Measurements from ENCODE around the gene CLBA1. TPM values are rescaled to one million over a fixed set of nuclear protein-coding genes. Genes with fewer than 3 reads are reported as not detected.

Gene CLBA1
- total RNA-seq, 6 experiments from 2014 or later: 1.5 to 3.3 (median 2.5) TPM

DNA sequence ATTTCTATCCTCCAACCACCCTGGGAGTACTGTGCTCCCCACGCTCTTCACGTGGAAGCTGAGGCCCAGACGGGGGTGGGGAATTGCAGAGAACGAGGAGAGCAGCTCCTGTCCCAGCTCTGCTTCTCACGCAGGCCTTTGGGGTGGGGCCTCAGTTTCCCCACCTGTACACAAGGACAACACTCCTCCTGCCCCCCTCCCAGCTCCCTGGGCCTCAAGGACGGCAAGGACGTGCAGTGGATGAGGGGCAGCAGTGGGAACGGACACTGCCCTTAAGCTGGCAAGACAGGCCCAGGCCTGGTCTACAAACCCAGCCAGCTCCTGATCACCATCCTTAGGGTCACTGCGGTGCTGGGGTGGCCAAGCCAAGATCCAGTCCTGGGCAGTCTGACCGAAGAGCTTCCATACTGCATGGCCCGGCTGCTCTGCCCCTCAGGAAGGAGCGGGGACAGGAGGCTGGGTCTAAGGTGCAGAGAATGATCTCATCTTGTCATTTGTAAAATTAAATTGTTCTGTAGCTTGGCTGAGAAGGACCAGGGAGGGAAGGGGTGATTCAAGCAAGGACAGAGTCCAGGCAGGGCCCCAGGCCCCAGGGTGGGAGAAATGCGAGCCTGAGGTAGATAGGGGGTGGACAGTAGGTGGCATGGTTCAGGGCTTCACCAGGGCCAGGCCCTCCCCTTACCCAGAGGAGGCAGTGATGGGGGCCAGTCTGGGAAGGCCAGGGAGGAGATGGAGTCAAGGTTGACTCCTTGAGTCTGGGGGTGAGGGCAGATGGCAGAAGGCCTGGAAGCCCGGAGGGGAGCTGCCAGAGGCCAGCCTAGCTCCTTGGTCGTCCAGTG is 1.3 kb upstream of the CLBA1 start:
- H3K27me3 ChIP-seq: no peaks in the 10 kb centered on the region
- no peak for TF ChIP-seq POLR2A (IDR thresholded peaks at IDR 0.05)
- ATAC-seq: no peak
- no peak overlapping the region for H3K4me3 ChIP-seq
- 96% methylated on average over 7 of the region's 15 CpGs for WGBS (ENCODE audit: insufficient coverage, low coverage, low lambda C conversion rate, missing lambda C conversion rate)
- H3K36me3 ChIP-seq: no peaks in the 10 kb centered on the region
- intact Hi-C loops (cut with DNase I): no loop called here
- H3K9me3 ChIP-seq: no peaks in the 10 kb centered on the region
- no peak overlapping the region for H3K27ac ChIP-seq
- DNase-seq: no peak
- peaks cover 0 to 6% (median 3%) of the 10 kb centered on the region in 4 donors for H3K4me1 ChIP-seq

DNA sequence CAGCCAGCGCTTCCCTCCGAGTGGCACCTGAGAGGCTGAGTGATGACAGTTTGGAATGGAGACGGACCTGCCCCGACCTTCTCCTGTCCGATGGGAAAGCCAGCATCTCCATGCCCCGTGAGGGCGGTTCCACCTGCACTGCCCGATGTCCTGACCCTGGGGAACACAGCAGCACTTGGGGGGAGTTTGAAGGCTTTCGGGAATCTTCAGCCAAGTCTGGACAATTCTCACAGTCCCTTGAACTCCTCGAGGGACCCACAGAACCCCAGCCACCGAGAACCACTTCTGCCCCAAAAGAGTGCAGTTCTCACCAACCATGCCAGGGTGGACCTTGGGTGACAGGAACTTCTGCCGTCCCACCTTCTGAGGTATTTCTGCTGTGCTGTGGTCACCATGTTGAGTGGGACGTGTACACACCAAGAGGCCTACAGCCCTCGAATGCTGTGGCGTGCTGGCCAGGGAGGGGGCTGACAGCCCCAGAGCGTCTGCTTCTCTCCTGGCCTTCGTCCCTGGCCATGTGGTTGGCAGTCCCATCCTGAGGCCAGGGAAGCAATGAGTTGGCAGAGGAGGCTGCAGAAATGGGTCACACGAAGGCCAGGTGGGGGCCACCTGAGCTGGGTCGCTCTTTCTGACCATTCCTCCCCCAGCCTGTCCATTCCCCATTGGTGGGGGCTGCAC is 1.0 kb downstream of the CLBA1 start:
- TF ChIP-seq POLR2A (IDR thresholded peaks at IDR 0.05) (no peak), CTCF (IDR thresholded peaks at IDR 0.05) (no peak)

DNA sequence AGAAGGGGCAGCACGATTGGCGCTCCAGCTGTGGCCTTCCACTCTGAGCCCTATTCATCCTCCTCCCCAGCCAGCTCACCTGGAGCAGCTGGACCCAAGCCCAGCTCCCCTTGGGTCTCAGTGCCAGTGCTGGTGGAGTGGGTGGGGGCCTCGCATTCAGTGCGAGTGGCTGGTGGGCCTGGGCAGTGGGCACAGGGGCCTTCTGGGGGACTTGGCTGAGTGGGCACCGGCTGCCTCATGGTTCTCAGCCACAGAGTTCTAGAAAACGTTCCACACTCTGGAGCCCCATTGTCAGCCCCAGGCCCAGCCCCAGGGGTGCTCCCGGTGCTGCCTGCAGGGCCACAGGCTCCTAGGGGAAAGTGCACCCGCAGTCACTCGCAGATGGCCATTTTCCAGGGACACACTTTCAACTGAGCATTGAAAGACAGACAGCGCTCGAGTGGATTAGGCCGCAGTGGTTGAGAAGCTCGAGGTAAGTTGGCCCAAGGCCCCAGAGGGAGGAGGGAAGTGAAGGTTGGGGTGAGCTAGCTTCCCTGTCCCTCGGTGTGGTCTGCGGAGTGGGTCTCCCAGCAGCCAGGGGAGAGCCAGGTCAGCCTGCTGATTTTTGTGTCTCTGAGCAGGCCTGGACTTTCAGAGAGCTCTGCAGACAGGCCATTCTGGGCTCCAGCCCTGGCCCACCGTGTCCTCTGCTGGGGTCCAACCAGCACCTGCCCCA is 3.8 kb downstream of the CLBA1 start:
- Histone ChIP-seq H3K36me3 (no peaks in the 10 kb centered on the region), H3K27ac (no peak overlapping the region), H3K27me3 (no peaks in the 10 kb centered on the region), H3K4me1 (peaks cover 0 to 6% (median 3%) of the 10 kb centered on the region in 4 donors), H3K9me3 (no peaks in the 10 kb centered on the region), H3K4me3 (no peak overlapping the region)
- DNase-seq (no peak), ATAC-seq (no peak)
- intact Hi-C loops (cut with DNase I): no loop called here
- TF ChIP-seq CTCF (IDR thresholded peaks at IDR 0.05) (no peak), POLR2A (IDR thresholded peaks at IDR 0.05) (no peak)
- WGBS (ENCODE audit: insufficient coverage, low coverage, low lambda C conversion rate, missing lambda C conversion rate): no CpG with 5 or more reads among the region's 16 CpGs

More for the DNA sequence above, 1.0 kb downstream of the CLBA1 start:
- intact Hi-C loops (cut with DNase I): no loop called here
- 27% methylated on average over 2 of the region's 19 CpGs for WGBS (ENCODE audit: insufficient coverage, low coverage, low lambda C conversion rate, missing lambda C conversion rate)
- Histone ChIP-seq H3K36me3 (no peaks in the 10 kb centered on the region), H3K4me1 (peaks cover 0 to 6% (median 3%) of the 10 kb centered on the region in 4 donors), H3K9me3 (no peaks in the 10 kb centered on the region), H3K27ac (no peak overlapping the region), H3K27me3 (no peaks in the 10 kb centered on the region), H3K4me3 (peak overlapping the region; percentile 80 to 95 (median 82))
- DNase-seq (peak in 1 of 3 donors; percentile 51), ATAC-seq (no peak)

- peaks cover 0 to 6% (median 3%) of the 10 kb centered on the region in 4 donors for H3K4me1 ChIP-seq
- intact Hi-C loops (cut with DNase I): no loop called here
- ATAC-seq (no peak), DNase-seq (no peak)
- TF ChIP-seq CTCF (IDR thresholded peaks at IDR 0.05) (no peak), POLR2A (IDR thresholded peaks at IDR 0.05) (no peak)
- no peaks in the 10 kb centered on the region for H3K36me3 ChIP-seq
- H3K9me3 ChIP-seq: no peaks in the 10 kb centered on the region
- no peak overlapping the region for H3K27ac ChIP-seq
- no peaks in the 10 kb centered on the region for H3K27me3 ChIP-seq
- H3K4me3 ChIP-seq: no peak overlapping the region
- 100% methylated on average over 3 of the region's 7 CpGs for WGBS (ENCODE audit: insufficient coverage, low coverage, low lambda C conversion rate, missing lambda C conversion rate)
Measured at GRCh38 chr14:104989951-104990303, 4.3 kb downstream of the CLBA1 start.
